HEK293 (cell line): Measurements from ENCODE around the gene CCDC12.

ENCODE experiments used
- GLIS2 ChIP-seq: fragments of 450-650 bp; formaldehyde crosslinking; IDR thresholded peaks from 2 replicates; pipeline ENCODE4 v1.5.1; 2016; ENCODE audit warnings: missing biosample characterization, missing genetic modification characterization
- ZNF549 ChIP-seq: fragments of 450-650 bp; IDR thresholded peaks from 2 replicates; pipeline ENCODE4 v1.5.1; 2018; ENCODE audit warnings: missing biosample characterization, missing genetic modification characterization, mild to moderate bottlenecking, inconsistent platforms, moderate library complexity
- TF ChIP-seq, protein P1 (sequence below): fragments of 450-650 bp; formaldehyde crosslinking; IDR thresholded peaks from 2 replicates; pipeline ENCODE4 v1.5.1; 2016; ENCODE audit warnings: missing biosample characterization, missing genetic modification characterization

DNA sequence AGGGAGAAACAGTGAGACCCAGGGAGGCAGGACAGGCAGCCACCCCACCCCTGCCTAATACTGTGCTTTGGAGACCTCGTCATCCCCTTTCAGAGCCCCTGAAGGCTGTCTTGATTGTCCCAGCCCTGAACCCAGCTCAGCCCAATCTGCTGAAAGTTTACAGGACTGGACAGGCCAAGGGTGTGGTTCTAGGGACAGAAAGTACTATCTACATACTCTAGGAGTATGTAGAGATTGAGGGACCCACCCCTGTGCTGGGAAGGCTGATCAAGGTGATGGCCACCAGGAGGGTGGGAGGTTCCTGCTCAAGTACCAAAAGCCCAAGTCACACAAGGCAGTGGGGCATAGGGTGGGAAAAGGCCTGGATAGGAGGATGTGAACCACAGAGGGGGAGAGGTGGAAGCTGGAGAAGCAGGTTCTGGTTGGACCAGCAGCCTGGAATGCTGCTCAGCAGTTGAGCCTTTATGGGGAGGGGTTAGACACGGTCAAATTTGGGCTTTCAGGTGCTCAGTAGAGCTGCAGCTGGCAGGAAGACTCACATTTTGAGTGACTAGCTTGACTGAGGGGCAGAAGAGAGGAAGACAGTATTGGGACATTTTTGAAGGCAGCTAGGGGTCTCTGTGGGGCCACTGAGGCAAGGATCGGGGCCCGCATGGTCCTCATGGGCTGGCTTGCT lies 9.6 kb upstream of the CCDC12 start:
- no peak for TF ChIP-seq ZNF549
- TF ChIP-seq, protein P1, sequence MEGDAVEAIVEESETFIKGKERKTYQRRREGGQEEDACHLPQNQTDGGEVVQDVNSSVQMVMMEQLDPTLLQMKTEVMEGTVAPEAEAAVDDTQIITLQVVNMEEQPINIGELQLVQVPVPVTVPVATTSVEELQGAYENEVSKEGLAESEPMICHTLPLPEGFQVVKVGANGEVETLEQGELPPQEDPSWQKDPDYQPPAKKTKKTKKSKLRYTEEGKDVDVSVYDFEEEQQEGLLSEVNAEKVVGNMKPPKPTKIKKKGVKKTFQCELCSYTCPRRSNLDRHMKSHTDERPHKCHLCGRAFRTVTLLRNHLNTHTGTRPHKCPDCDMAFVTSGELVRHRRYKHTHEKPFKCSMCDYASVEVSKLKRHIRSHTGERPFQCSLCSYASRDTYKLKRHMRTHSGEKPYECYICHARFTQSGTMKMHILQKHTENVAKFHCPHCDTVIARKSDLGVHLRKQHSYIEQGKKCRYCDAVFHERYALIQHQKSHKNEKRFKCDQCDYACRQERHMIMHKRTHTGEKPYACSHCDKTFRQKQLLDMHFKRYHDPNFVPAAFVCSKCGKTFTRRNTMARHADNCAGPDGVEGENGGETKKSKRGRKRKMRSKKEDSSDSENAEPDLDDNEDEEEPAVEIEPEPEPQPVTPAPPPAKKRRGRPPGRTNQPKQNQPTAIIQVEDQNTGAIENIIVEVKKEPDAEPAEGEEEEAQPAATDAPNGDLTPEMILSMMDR (tag by site-specific recombination) = no peak
- TF ChIP-seq GLIS2 = no peak
